ENCODE results near the gene TRIM66. TPM values are rescaled to one million over a fixed set of nuclear protein-coding genes. Genes with fewer than 3 reads are reported as not detected.

Gene TRIM66
- total and polyA plus RNA-seq, 10 of the 15 experiments (the other 5 are each of a cell fraction or from before 2014, with no cell fraction given): 1.7 to 14.5 (median 7.4) TPM

GRCh38 chr11:8676458-8676857 lies 6.0 kb downstream of the TRIM66 start:
- RAD21 ChIA-PET (ENCODE audit: unreplicated experiment): no interaction called here
- peaks cover 2% of the 10 kb centered on the region for H3K79me2 ChIP-seq (ENCODE audit: control insufficient read depth, insufficient read depth, low read length)
- no peak overlapping the region for H3K4me3 ChIP-seq
- in situ Hi-C loops (cut with MboI) (no loop called here), intact Hi-C loops (cut with micrococcal nuclease; ENCODE audit: unreplicated experiment) (no loop called here)
- no peaks in the 10 kb centered on the region for H3K27me3 ChIP-seq (replicated peaks in 1 of 2; ENCODE audit: control insufficient read depth in 2 of 2, insufficient read depth in 2 of 2, low read length in 1 of 2)
- POLR2A ChIA-PET: interaction anchor here (0.7 kb wide), 1 partner anchor 142 kb away, joined by 3 read pairs; no protein-coding TSS in a partner anchor
- no peak overlapping the region for H2AFZ ChIP-seq (ENCODE audit: control insufficient read depth, low read depth, low read length)
- SMC1A ChIA-PET (ENCODE audit: uncharacterized antibody, unreplicated experiment): no interaction called here
- no peak overlapping the region for H3K27ac ChIP-seq (ENCODE audit: control insufficient read depth, insufficient read depth)
- no peak for DNase-seq (ENCODE audit: low read depth, low spot score)
- no peak for FAIRE-seq
- H4K20me1 ChIP-seq (ENCODE audit: control insufficient read depth, insufficient read depth): no peaks in the 10 kb centered on the region
- TF ChIP-seq ZBTB4 (CRISPR knock-in tag; IDR thresholded peaks at IDR 0.05): no peak
- no peak for TF ChIP-seq TARDBP (IDR thresholded peaks at IDR 0.05; ENCODE audit: borderline replicate concordance)
- no peak for TF ChIP-seq SUPT20H (IDR thresholded peaks at IDR 0.05; ENCODE audit: borderline replicate concordance, control insufficient read depth, low read depth, low read length)
- TF ChIP-seq, protein P1, sequence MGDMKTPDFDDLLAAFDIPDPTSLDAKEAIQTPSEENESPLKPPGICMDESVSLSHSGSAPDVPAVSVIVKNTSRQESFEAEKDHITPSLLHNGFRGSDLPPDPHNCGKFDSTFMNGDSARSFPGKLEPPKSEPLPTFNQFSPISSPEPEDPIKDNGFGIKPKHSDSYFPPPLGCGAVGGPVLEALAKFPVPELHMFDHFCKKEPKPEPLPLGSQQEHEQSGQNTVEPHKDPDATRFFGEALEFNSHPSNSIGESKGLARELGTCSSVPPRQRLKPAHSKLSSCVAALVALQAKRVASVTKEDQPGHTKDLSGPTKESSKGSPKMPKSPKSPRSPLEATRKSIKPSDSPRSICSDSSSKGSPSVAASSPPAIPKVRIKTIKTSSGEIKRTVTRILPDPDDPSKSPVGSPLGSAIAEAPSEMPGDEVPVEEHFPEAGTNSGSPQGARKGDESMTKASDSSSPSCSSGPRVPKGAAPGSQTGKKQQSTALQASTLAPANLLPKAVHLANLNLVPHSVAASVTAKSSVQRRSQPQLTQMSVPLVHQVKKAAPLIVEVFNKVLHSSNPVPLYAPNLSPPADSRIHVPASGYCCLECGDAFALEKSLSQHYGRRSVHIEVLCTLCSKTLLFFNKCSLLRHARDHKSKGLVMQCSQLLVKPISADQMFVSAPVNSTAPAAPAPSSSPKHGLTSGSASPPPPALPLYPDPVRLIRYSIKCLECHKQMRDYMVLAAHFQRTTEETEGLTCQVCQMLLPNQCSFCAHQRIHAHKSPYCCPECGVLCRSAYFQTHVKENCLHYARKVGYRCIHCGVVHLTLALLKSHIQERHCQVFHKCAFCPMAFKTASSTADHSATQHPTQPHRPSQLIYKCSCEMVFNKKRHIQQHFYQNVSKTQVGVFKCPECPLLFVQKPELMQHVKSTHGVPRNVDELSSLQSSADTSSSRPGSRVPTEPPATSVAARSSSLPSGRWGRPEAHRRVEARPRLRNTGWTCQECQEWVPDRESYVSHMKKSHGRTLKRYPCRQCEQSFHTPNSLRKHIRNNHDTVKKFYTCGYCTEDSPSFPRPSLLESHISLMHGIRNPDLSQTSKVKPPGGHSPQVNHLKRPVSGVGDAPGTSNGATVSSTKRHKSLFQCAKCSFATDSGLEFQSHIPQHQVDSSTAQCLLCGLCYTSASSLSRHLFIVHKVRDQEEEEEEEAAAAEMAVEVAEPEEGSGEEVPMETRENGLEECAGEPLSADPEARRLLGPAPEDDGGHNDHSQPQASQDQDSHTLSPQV (IDR thresholded peaks at IDR 0.05): no peak
- TF ChIP-seq, protein P2, sequence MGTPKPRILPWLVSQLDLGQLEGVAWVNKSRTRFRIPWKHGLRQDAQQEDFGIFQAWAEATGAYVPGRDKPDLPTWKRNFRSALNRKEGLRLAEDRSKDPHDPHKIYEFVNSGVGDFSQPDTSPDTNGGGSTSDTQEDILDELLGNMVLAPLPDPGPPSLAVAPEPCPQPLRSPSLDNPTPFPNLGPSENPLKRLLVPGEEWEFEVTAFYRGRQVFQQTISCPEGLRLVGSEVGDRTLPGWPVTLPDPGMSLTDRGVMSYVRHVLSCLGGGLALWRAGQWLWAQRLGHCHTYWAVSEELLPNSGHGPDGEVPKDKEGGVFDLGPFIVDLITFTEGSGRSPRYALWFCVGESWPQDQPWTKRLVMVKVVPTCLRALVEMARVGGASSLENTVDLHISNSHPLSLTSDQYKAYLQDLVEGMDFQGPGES (IDR thresholded peaks at IDR 0.05): no peak
- TF ChIP-seq ZNF274 (IDR thresholded peaks at IDR 0.05; ENCODE audit: insufficient read depth, insufficient read length): no peak
- TF ChIP-seq TAF1 (IDR thresholded peaks at IDR 0.05; ENCODE audit: borderline replicate concordance, low read depth, low read length): no peak
- TF ChIP-seq ESRRA (IDR thresholded peaks at IDR 0.05; ENCODE audit: low read length): no peak
- TF ChIP-seq EED (IDR thresholded peaks at IDR 0.05; ENCODE audit: low read depth): no peak
- no peak for TF ChIP-seq POLR2AphosphoS2 (IDR thresholded peaks at IDR 0.05; ENCODE audit: low read depth, low read length)
- no peak for TF ChIP-seq YY1 (IDR thresholded peaks at IDR 0.05; ENCODE audit: low read depth, low read length)
- no peak for TF ChIP-seq FOS (IDR thresholded peaks at IDR 0.05; ENCODE audit: borderline replicate concordance, extremely low read depth, insufficient read length)
- TF ChIP-seq CBX3 (IDR thresholded peaks at IDR 0.05; ENCODE audit: borderline replicate concordance, low read depth): no peak
- TF ChIP-seq MAX (IDR thresholded peaks at IDR 0.05; ENCODE audit: low read depth, low read length): no peak
- no peak for TF ChIP-seq SMARCA5 (IDR thresholded peaks at IDR 0.05)
- no peak for TF ChIP-seq IKZF2 (IDR thresholded peaks at IDR 0.05)
- TF ChIP-seq HDGF (IDR thresholded peaks at IDR 0.05): no peak
- peaks cover 5 to 10% of the 10 kb centered on the region in 2 experiments; a peak in 3 of 4 replicates for H3K36me3 ChIP-seq (ENCODE audit: control insufficient read depth in 2 of 2, insufficient read depth in 2 of 2, low read length in 1 of 2)
- CTCF ChIA-PET: no interaction called here
- no peak overlapping the region for H3K4me2 ChIP-seq (ENCODE audit: control insufficient read depth, insufficient read depth)
- no peaks in the 10 kb centered on the region for H3K9me3 ChIP-seq (replicated peaks; ENCODE audit: control insufficient read depth, insufficient read depth, low read length)
- no TSS peak for BruUV-seq (replicated peaks)
- H3K9ac ChIP-seq (ENCODE audit: control insufficient read depth, insufficient read depth, low read length): no peak overlapping the region
- 93% methylated on average over 1 of the region's 1 CpG for WGBS (ENCODE audit: insufficient coverage, insufficient replicate concordance, low lambda C conversion rate, missing lambda C conversion rate)
- H3K4me1 ChIP-seq (ENCODE audit: control insufficient read depth, insufficient read depth, low read length): no peaks in the 10 kb centered on the region
- ATAC-seq: no peak

All from GM12878 (cell line).